Suprapubic skin (tissue), 4 donors: ENCODE measurements around the gene OR2L8.

Source experiments
- CTCF ChIP-seq, 2 donors: fragments of 200-600 bp in 1 of 2; fragments of 450-650 bp in 1 of 2; sonication (generic) in 1 of 2; IDR thresholded peaks; one replicate each; pipeline ENCODE4 v1.5.1; 2016 to 2019; ENCODE audit warnings: antibody characterized with exemption in 2 of 2, mild to moderate bottlenecking in 1 of 2, moderate library complexity in 1 of 2
- POLR2A ChIP-seq, 2 donors: fragments of 450-650 bp; IDR thresholded peaks; one replicate each; pipeline ENCODE4 v1.6.1; 2017; ENCODE audit warnings: antibody characterized with exemption in 2 of 2, mild to moderate bottlenecking in 2 of 2, moderate library complexity in 2 of 2
- POLR2AphosphoS5 ChIP-seq, 3 donors: sonication (generic); formaldehyde crosslinking; IDR thresholded peaks; one replicate each; pipeline ENCODE4 v1.6.1; 2017; ENCODE audit warnings: antibody characterized with exemption in 3 of 3

- TF ChIP-seq POLR2A (IDR thresholded peaks at IDR 0.05) (no peak), CTCF (IDR thresholded peaks at IDR 0.05) (no peak), POLR2AphosphoS5 (IDR thresholded peaks at IDR 0.05) (no peak)
Observed at GRCh38 chr1:247933989-247934388, 14.7 kb upstream of the OR2L8 start.
